G401 (cell line): ENCODE data around the gene TNPO3. TPM values are rescaled to one million over a fixed set of nuclear protein-coding genes. Genes with fewer than 3 reads are reported as not detected.

Experiments
- DNase-seq: peaks from one replicate; pipeline ENCODE4 v3.0.0-alpha.2; 2015; ENCODE audit warnings: low spot score
- in situ Hi-C: cut with HindIII; loops from 2 replicates; pipeline ENCODE4 v1.10.0; 2016; ENCODE audit warnings: low sequenced_read_pairs, mixed read lengths
- total RNA-seq: library from RNA; depleted of rRNA; stranded (reverse); fragments of >200 nt; shearing (Covaris generic); gene quantifications from 2 replicates; pipeline ENCODE4 v1.2.3, GENCODE V29; 2014

TNPO3 gene
- total RNA-seq, 1 experiment from 2014 or later, result 71.4 TPM

GRCh38 chr7:128931965-128932861, 122.7 kb downstream of the TNPO3 start:
- DNase-seq, result no peak
- in situ Hi-C loops, result no loop called here

- DNase-seq, result no peak
- in situ Hi-C loops, result no loop called here
Observed at GRCh38 chr7:128931190-128931798, 123.6 kb downstream of the TNPO3 start.

GRCh38 chr7:128928882-128929788, 125.8 kb downstream of the TNPO3 start:
- in situ Hi-C loops, result no loop called here
- DNase-seq, result no peak

- no peak for DNase-seq
- in situ Hi-C loops, result no loop called here
Observed at GRCh38 chr7:128928159-128928813, 126.6 kb downstream of the TNPO3 start.

GRCh38 chr7:128924707-128925588, 130.0 kb downstream of the TNPO3 start:
- in situ Hi-C loops, result no loop called here

GRCh38 chr7:128923411-128923800, 131.5 kb downstream of the TNPO3 start:
- in situ Hi-C loops, result no loop called here
- no peak for DNase-seq

More at GRCh38 chr7:128924707-128925588, 130.0 kb downstream of the TNPO3 start:
- DNase-seq, result no peak

- in situ Hi-C loops, result no loop called here
- DNase-seq, result no peak
Observed at GRCh38 chr7:128922496-128923410, 132.2 kb downstream of the TNPO3 start.

- no peak for DNase-seq
- in situ Hi-C loops, result no loop called here
Observed at GRCh38 chr7:128921866-128922440, 133.0 kb downstream of the TNPO3 start.

- in situ Hi-C loops, result no loop called here
- no peak for DNase-seq
Observed at GRCh38 chr7:128920913-128921582, 133.9 kb downstream of the TNPO3 start.

- DNase-seq, result no peak
- in situ Hi-C loops, result no loop called here
Observed at GRCh38 chr7:128919881-128920799, 134.8 kb downstream of the TNPO3 start.

GRCh38 chr7:128919241-128919640, 135.7 kb downstream of the TNPO3 start:
- no peak for DNase-seq
- in situ Hi-C loops, result no loop called here

- DNase-seq, result no peak
- in situ Hi-C loops, result no loop called here
Observed at GRCh38 chr7:128918016-128918665, 136.8 kb downstream of the TNPO3 start.

GRCh38 chr7:128917122-128917521, 137.8 kb downstream of the TNPO3 start:
- in situ Hi-C loops, result no loop called here
- no peak for DNase-seq

GRCh38 chr7:128916643-128916915, 138.3 kb downstream of the TNPO3 start:
- in situ Hi-C loops, result no loop called here
- no peak for DNase-seq
